ENCODE results near the gene GPR35. TPM values are rescaled to one million over a fixed set of nuclear protein-coding genes. Genes with fewer than 3 reads are reported as not detected.

The GPR35 gene
- polyA plus RNA-seq, 3 donors, result 30.6 to 37.8 (median 36.3) TPM

DNA sequence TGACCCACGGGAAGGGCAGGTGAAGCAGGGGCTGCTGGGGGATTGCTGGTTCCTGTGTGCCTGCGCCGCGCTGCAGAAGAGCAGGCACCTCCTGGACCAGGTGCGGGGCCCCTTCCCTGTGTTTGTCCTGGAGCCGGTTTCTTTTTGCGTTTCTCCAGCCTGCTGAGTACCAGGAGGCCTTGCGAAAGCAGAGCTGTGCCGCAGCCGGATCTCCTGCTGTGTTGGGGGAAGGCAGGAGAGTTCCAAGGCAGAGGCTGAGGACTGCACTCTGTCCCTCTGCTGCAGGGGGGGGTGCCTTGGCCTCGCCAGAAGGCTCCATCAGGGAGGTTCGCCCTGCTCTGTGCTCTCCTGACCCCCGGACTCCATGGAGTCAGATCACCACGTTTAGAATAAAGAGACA, 35.9 kb upstream of the GPR35 start:
- H3K36me3 ChIP-seq (replicated peaks in 1 of 2; ENCODE audit: control insufficient read depth in 1 of 2, insufficient read depth in 2 of 2, low read length in 2 of 2), result peaks cover 37 to 55% of the 10 kb centered on the region in 2 donors
- Mint-ChIP-seq H3K4me3 (no peak overlapping the region), H3K27me3 (ENCODE audit: low read depth in 3 of 3) (peaks cover 0 to 2% (median under 1%) of the 10 kb centered on the region in 3 donors), H3K9me3 (peaks cover 0 to 1% (median 0%) of the 10 kb centered on the region in 7 donors), H3K4me1 (peaks cover 38% of the 10 kb centered on the region), H3K27ac (peak overlapping the region in 1 of 7 donors; percentile 10), H3K36me3 (peaks cover 40 to 55% of the 10 kb centered on the region in 2 donors)
- WGBS (ENCODE audit: insufficient coverage), result 96% methylated on average over 12 of the region's 14 CpGs
- H3K27ac ChIP-seq (ENCODE audit: low read depth in 1 of 2, low read length in 2 of 2), result no peak overlapping the region
- peaks cover 80% of the 10 kb centered on the region for H3K79me2 ChIP-seq (ENCODE audit: insufficient read depth, low read length)
- no peak overlapping the region for H3K4me2 ChIP-seq (replicated peaks; ENCODE audit: extremely low read depth, low read length, poor library complexity, severe bottlenecking)
- H3K4me1 ChIP-seq (ENCODE audit: control insufficient read depth in 1 of 2, insufficient read depth in 2 of 2, low read length in 2 of 2), result peaks cover 32 to 37% of the 10 kb centered on the region in 2 donors
- no peaks in the 10 kb centered on the region for H3K9me3 ChIP-seq (replicated peaks in 1 of 2; ENCODE audit: control insufficient read depth in 1 of 2, insufficient read depth in 1 of 2, low read length in 2 of 2)
- intact Hi-C loops (cut with micrococcal nuclease), result loop anchor here (5.0 to 10.0 kb wide), 3 partner anchors 33 to 565 kb away; partner anchors contain the start of gene NDUFA10 (in 1 of the 2)
- H2AFZ ChIP-seq (ENCODE audit: insufficient read depth, low read depth, low read length, poor library complexity, severe bottlenecking), result no peak overlapping the region
- DNase-seq, result no peak
- H3K27me3 ChIP-seq (ENCODE audit: control insufficient read depth in 2 of 2, insufficient read depth in 2 of 2, low read length in 2 of 2), result no peaks in the 10 kb centered on the region
- no peak overlapping the region for H3K9ac ChIP-seq (ENCODE audit: insufficient read depth, low read length, poor library complexity, severe bottlenecking)
- H3K4me3 ChIP-seq (replicated peaks in 1 of 3; ENCODE audit: low read depth in 2 of 3, low read length in 3 of 3), result no peak overlapping the region
- TF ChIP-seq CTCF (IDR thresholded peaks at IDR 0.05), result no peak
- H4K20me1 ChIP-seq (ENCODE audit: insufficient read depth, low read length), result peaks cover 59% of the 10 kb centered on the region

- 95% methylated on average over 16 of the region's 16 CpGs for WGBS (ENCODE audit: insufficient coverage)
- Mint-ChIP-seq H3K9me3 (no peaks in the 10 kb centered on the region), H3K27ac (peak overlapping the region in 1 of 7 donors; percentile 10), H3K4me1 (peaks cover 31% of the 10 kb centered on the region), H3K36me3 (peaks cover 41 to 59% of the 10 kb centered on the region in 2 donors), H3K27me3 (ENCODE audit: low read depth in 3 of 3) (peaks cover 0 to 2% (median 0%) of the 10 kb centered on the region in 3 donors), H3K4me3 (no peak overlapping the region)
- Histone ChIP-seq H3K9ac (ENCODE audit: insufficient read depth, low read length, poor library complexity, severe bottlenecking) (no peak overlapping the region), H3K4me3 (replicated peaks in 1 of 3; ENCODE audit: low read depth in 2 of 3, low read length in 3 of 3) (no peak overlapping the region), H3K4me1 (ENCODE audit: control insufficient read depth in 1 of 2, insufficient read depth in 2 of 2, low read length in 2 of 2) (peaks cover 26 to 31% of the 10 kb centered on the region in 2 donors), H3K79me2 (ENCODE audit: insufficient read depth, low read length) (peaks cover 75% of the 10 kb centered on the region), H3K9me3 (replicated peaks in 1 of 2; ENCODE audit: control insufficient read depth in 1 of 2, insufficient read depth in 1 of 2, low read length in 2 of 2) (no peaks in the 10 kb centered on the region), H3K4me2 (replicated peaks; ENCODE audit: extremely low read depth, low read length, poor library complexity, severe bottlenecking) (no peak overlapping the region), H2AFZ (ENCODE audit: insufficient read depth, low read depth, low read length, poor library complexity, severe bottlenecking) (no peak overlapping the region), H3K27ac (ENCODE audit: low read depth in 1 of 2, low read length in 2 of 2) (no peak overlapping the region), H4K20me1 (ENCODE audit: insufficient read depth, low read length) (peaks cover 63% of the 10 kb centered on the region), H3K36me3 (replicated peaks in 1 of 2; ENCODE audit: control insufficient read depth in 1 of 2, insufficient read depth in 2 of 2, low read length in 2 of 2) (peaks cover 40 to 61% of the 10 kb centered on the region in 2 donors), H3K27me3 (ENCODE audit: control insufficient read depth in 2 of 2, insufficient read depth in 2 of 2, low read length in 2 of 2) (no peaks in the 10 kb centered on the region)
- TF ChIP-seq CTCF (IDR thresholded peaks at IDR 0.05), result no peak
- intact Hi-C loops (cut with micrococcal nuclease), result loop anchor here (5.0 to 10.0 kb wide), 3 partner anchors 32 to 565 kb away; partner anchors contain the start of gene NDUFA10 (in 1 of the 2)
- DNase-seq, result no peak
Observed at GRCh38 chr2:240589850-240590525, 35.3 kb upstream of the GPR35 start.

Measured in CD14-positive monocyte (primary cell).